IMR-90 (cell line): ENCODE results near the gene NPDC1. TPM values are rescaled to one million over a fixed set of nuclear protein-coding genes. Genes with fewer than 3 reads are reported as not detected.

ENCODE experiments used
- ATAC-seq: fragments of 200-7000 bp; cut with Tn5 transposase; 2 replicates; pipeline ENCODE4 v1.9.1; 2020; ENCODE audit warnings: low read depth, mild to moderate bottlenecking, moderate library complexity
- BruUV-seq: library from RNA; stranded (reverse); fragments of 400-500 nt; replicated peaks from 2 replicates; lab custom pipeline; 2021; lab: Mats Ljungman, UMichigan
- CTCF ChIA-PET: fragments of 300-600 bp; formaldehyde crosslinking; extraction: SDS; loops from one replicate; lab custom pipeline; 2021; ENCODE audit warnings: antibody characterized with exemption; lab: Yijun Ruan, JAX
- POLR2A ChIA-PET: fragments of 300-600 bp; sonication (Branson Sonifier 250); formaldehyde crosslinking; loops from one replicate; lab custom pipeline; 2022; ENCODE audit warnings: antibody characterized with exemption; ENCODE audit not compliant: unreplicated experiment; lab: Charles Lee
- DNase-seq: peaks from one replicate; pipeline ENCODE4 v3.0.0; 2013
- H2AFZ ChIP-seq: replicated peaks from 2 replicates; pipeline ENCODE3; 2013; ENCODE audit warnings: low read length, mild to moderate bottlenecking; ENCODE audit not compliant: poor library complexity
- H2AK5ac ChIP-seq: 2 replicates; pipeline ENCODE4 v1.6.1; 2013; ENCODE audit warnings: low read depth, low read length, inconsistent platforms
- H2AK9ac ChIP-seq: replicated peaks from 2 replicates; pipeline ENCODE3; 2013; ENCODE audit warnings: mild to moderate bottlenecking, low read depth, low read length, moderate library complexity; ENCODE audit not compliant: poor library complexity
- H2BK120ac ChIP-seq: 2 replicates; pipeline ENCODE4 v1.6.1; 2013; ENCODE audit warnings: low read depth, low read length, inconsistent platforms
- H2BK15ac ChIP-seq: 3 replicates; pipeline ENCODE4 v1.6.1; 2013; ENCODE audit warnings: low read depth, low read length, inconsistent platforms
- H2BK20ac ChIP-seq: 2 replicates; pipeline ENCODE4 v1.6.1; 2013; ENCODE audit warnings: low read depth, mild to moderate bottlenecking, inconsistent platforms, low read length, moderate library complexity
- H2BK5ac ChIP-seq: 2 replicates; pipeline ENCODE4 v1.6.1; 2013; ENCODE audit warnings: mild to moderate bottlenecking, low read depth, low read length, inconsistent platforms; ENCODE audit not compliant: poor library complexity, severe bottlenecking
- H3K14ac ChIP-seq: replicated peaks from 2 replicates; pipeline ENCODE4 v1.6.1; 2013; ENCODE audit warnings: low read depth, low read length, inconsistent platforms
- H3K18ac ChIP-seq: 2 replicates; pipeline ENCODE4 v1.6.1; 2013; ENCODE audit warnings: low read depth, low read length, control low read depth
- H3K23ac ChIP-seq: 2 replicates; pipeline ENCODE4 v1.6.1; 2013; ENCODE audit warnings: low read depth, low read length, inconsistent platforms
- H3K27ac ChIP-seq: 2 replicates; pipeline ENCODE4 v1.5.1; 2013; ENCODE audit warnings: mild to moderate bottlenecking, control low read depth, low read length; ENCODE audit not compliant: insufficient read depth
- H3K27me3 ChIP-seq: 2 replicates; pipeline ENCODE4 v1.6.1; 2013; ENCODE audit warnings: low read length; ENCODE audit not compliant: control insufficient read depth, insufficient read depth
- H3K36me3 ChIP-seq: 2 replicates; pipeline ENCODE4 v1.6.1; 2013; ENCODE audit warnings: low read length, mixed read lengths; ENCODE audit not compliant: control insufficient read depth, insufficient read depth
- H3K4ac ChIP-seq: 2 replicates; pipeline ENCODE4 v1.6.1; 2013; ENCODE audit warnings: low read depth, low read length, inconsistent platforms
- H3K4me1 ChIP-seq: 2 replicates; pipeline ENCODE4 v1.6.1; 2013; ENCODE audit warnings: low read length, mixed read lengths; ENCODE audit not compliant: control insufficient read depth, insufficient read depth
- H3K4me2 ChIP-seq: 2 replicates; pipeline ENCODE4 v1.6.1; 2013; ENCODE audit warnings: low read depth, mild to moderate bottlenecking, control low read depth, low read length, moderate library complexity
- H3K4me3 ChIP-seq: 2 replicates; pipeline ENCODE4 v1.5.1; 2013; ENCODE audit warnings: low read depth, mild to moderate bottlenecking, control low read depth, low read length, moderate library complexity; ENCODE audit not compliant: insufficient read depth
- H3K56ac ChIP-seq: 2 replicates; pipeline ENCODE4 v1.6.1; 2013; ENCODE audit warnings: low read length, inconsistent platforms; ENCODE audit not compliant: insufficient read depth; ENCODE audit errors: extremely low read depth
- H3K79me1 ChIP-seq, 2 experiments: 2 replicates each; pipeline ENCODE4 v1.6.1; 2013; ENCODE audit warnings: low read length in 2 of 2, inconsistent platforms in 1 of 2, low read depth in 1 of 2
- H3K9ac ChIP-seq: 2 replicates; pipeline ENCODE4 v1.6.1; 2013; ENCODE audit warnings: low read depth, low read length, control low read depth
- H3K9me1 ChIP-seq: 2 replicates; pipeline ENCODE4 v1.6.1; 2013; ENCODE audit warnings: low read length, inconsistent platforms; ENCODE audit not compliant: insufficient read depth
- H3K9me3 ChIP-seq: 2 replicates; pipeline ENCODE4 v1.6.1; 2013; ENCODE audit warnings: low read length; ENCODE audit not compliant: control insufficient read depth, insufficient read depth
- H4K20me1 ChIP-seq: 2 replicates; pipeline ENCODE4 v1.6.1; 2013; ENCODE audit warnings: low read length, inconsistent platforms; ENCODE audit not compliant: insufficient read depth
- H4K5ac ChIP-seq: 2 replicates; pipeline ENCODE4 v1.6.1; 2013; ENCODE audit warnings: mild to moderate bottlenecking, low read depth, low read length, control low read depth
- H4K8ac ChIP-seq, 2 experiments: 2 replicates each; pipeline ENCODE4 v1.6.1; 2013; ENCODE audit warnings: low read depth in 2 of 2, low read length in 2 of 2, control low read depth in 1 of 2, inconsistent platforms in 1 of 2
- H4K91ac ChIP-seq: 2 replicates; pipeline ENCODE4 v1.6.1; 2013; ENCODE audit warnings: low read depth, low read length, inconsistent platforms; ENCODE audit not compliant: insufficient read depth
- BHLHE40 ChIP-seq: fragments of 150-350 bp; IDR thresholded peaks from 2 replicates; pipeline ENCODE4 v1.6.1; 2016; ENCODE audit warnings: mild to moderate bottlenecking, low read depth, low read length
- CHD1 ChIP-seq: IDR thresholded peaks from 2 replicates; pipeline ENCODE4 v1.6.1; 2012; ENCODE audit warnings: low read depth, low read length, improper control_type of control experiment
- FOS ChIP-seq: fragments of 150-350 bp; IDR thresholded peaks from 2 replicates; pipeline ENCODE4 v1.6.1; 2016; ENCODE audit warnings: low read depth, low read length
- MAFK ChIP-seq: IDR thresholded peaks from 2 replicates; pipeline ENCODE4 v1.6.1; 2012; ENCODE audit warnings: low read depth, low read length, improper control_type of control experiment
- MAZ ChIP-seq: IDR thresholded peaks from 2 replicates; pipeline ENCODE4 v1.6.1; 2012; ENCODE audit warnings: low read depth, mild to moderate bottlenecking, low read length, improper control_type of control experiment, moderate library complexity, borderline replicate concordance
- MXI1 ChIP-seq: IDR thresholded peaks from 2 replicates; pipeline ENCODE4 v1.6.1; 2012; ENCODE audit warnings: low read depth, mild to moderate bottlenecking, low read length, moderate library complexity, borderline replicate concordance
- NFE2L2 ChIP-seq: fragments of 150-350 bp; IDR thresholded peaks from 2 replicates; pipeline ENCODE4 v1.6.1; 2016; ENCODE audit warnings: low read depth, mild to moderate bottlenecking, low read length
- POLR2A ChIP-seq: IDR thresholded peaks from 2 replicates; pipeline ENCODE4 v1.6.1; 2012; ENCODE audit warnings: mild to moderate bottlenecking, low read depth, low read length
- RAD21 ChIP-seq: IDR thresholded peaks from 2 replicates; pipeline ENCODE4 v1.6.1; 2012; ENCODE audit warnings: low read length, improper control_type of control experiment
- RCOR1 ChIP-seq: IDR thresholded peaks from 2 replicates; pipeline ENCODE4 v1.6.1; 2012; ENCODE audit warnings: mild to moderate bottlenecking, low read length, improper control_type of control experiment; ENCODE audit not compliant: insufficient replicate concordance
- RFX5 ChIP-seq: IDR thresholded peaks from 2 replicates; pipeline ENCODE4 v1.8.0; 2012; ENCODE audit warnings: low read depth, mild to moderate bottlenecking, low read length, moderate library complexity
- SMC3 ChIP-seq: fragments of 150-350 bp; IDR thresholded peaks from 2 replicates; pipeline ENCODE4 v1.6.1; 2016; ENCODE audit warnings: low read depth, mild to moderate bottlenecking, antibody characterized with exemption, low read length, moderate library complexity
- WGBS, 2 experiments: methylation state at CpG; one replicate each; pipeline versions ENCODE4 v1.1.5 to v1.1.7; 2013; ENCODE audit warnings: missing lambda C conversion rate in 2 of 2; ENCODE audit not compliant: insufficient read length in 1 of 2; ENCODE audit errors: extremely low coverage in 2 of 2; 5-methylcytosine and 5-hydroxymethylcytosine counted together
- dilution Hi-C: fragments of 300-500 bp; cut with HindIII; formaldehyde crosslinking; loops from one replicate; pipeline ENCODE4 v1.14.3; 2018; ENCODE audit warnings: low sequenced_read_pairs; ENCODE audit not compliant: unreplicated experiment
- in situ Hi-C: fragments of 300-500 bp; cut with MboI; formaldehyde crosslinking; loops from 3 replicates; pipeline ENCODE4 v1.14.3; 2019; ENCODE audit warnings: low sequenced_read_pairs, inconsistent platforms, mixed read lengths
- intact Hi-C: fragments of 100-400 bp; cut with micrococcal nuclease; formaldehyde crosslinking; loops from 2 replicates; pipeline ENCODE4 v1.10.0; 2022
- polyA plus RNA-seq, 3 experiments: library from polyadenylated mRNA; depleted of rRNA; stranded (reverse); fragments of >200 nt; gene quantifications; 2 replicates each; pipeline ENCODE4 v1.2.3, GENCODE V29; 2012; ENCODE audit warnings: low replicate concordance in 1 of 3
- total RNA-seq: library from RNA; depleted of rRNA; stranded (reverse); fragments of >200 nt; gene quantifications from 2 replicates; pipeline ENCODE4 v1.2.3, GENCODE V29; 2012
- TF ChIP-seq, protein P1 (sequence below): conservative IDR thresholded peaks from 2 replicates; pipeline ENCODE4 v1.5.1; 2012; ENCODE audit warnings: mild to moderate bottlenecking, low read depth, low read length, improper control_type of control experiment
- TF ChIP-seq, protein P2 (sequence below): fragments of 150-350 bp; IDR thresholded peaks from 2 replicates; pipeline ENCODE4 v1.6.1; 2017; ENCODE audit warnings: mild to moderate bottlenecking, antibody characterized with exemption, low read length, low read depth
- TF ChIP-seq, protein P3 (sequence below): fragments of 150-350 bp; IDR thresholded peaks from 2 replicates; pipeline ENCODE4 v1.6.1; 2016; ENCODE audit warnings: low read depth, mild to moderate bottlenecking, low read length, moderate library complexity, borderline replicate concordance

The NPDC1 gene
- total and polyA plus RNA-seq, 2 of the 4 experiments (the other 2 are of a cell fraction), result 2.7 to 58.1 TPM

DNA sequence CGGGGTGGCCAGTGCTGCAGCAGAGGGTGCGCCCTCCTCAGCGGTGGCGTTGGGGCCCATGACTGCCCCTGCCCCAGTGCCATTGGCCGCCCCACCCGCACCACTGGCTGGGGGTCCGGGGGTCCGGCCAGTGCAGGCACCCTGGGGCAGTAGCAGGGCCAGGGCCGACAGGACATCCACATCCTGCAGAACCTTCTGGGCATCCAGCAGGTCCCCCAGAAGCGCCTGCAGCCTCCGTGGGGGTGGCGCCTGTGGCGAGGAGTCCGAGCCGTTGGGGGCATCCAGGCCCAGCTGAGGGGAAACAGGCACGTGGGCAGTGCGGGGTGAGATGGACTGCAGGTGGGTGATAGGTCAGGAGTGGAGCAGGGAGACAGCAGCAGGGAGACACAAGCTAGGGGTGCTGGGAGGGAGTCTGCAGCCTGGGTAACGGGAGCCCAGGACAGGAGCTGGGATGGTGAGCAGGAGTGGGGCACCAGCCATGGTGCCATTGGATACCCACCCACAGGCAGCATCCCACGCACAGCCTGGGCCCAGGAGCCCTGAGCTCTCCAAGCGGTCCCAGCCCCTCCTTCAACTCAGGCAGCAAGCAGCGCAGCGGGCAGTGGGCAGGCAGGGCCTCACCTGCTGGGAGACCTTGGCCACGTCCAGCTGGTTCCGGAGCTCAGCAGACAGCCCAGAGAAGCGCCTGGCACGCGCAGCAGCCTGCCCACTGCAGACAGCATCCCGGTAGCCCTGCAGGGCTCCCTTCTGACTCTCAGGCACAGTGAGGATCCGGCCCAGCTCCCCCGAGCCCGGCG, 25.0 kb downstream of the NPDC1 start:
- dilution Hi-C loops, result no loop called here
- Histone ChIP-seq H3K4me3 (no peak overlapping the region), H2AK9ac (no peak overlapping the region), H4K91ac (no peak overlapping the region), H3K9me1 (peaks cover 2% of the 10 kb centered on the region; the same call in 1 of the 2 replicates), H3K9ac (no peak overlapping the region), H3K18ac (no peak overlapping the region), H3K14ac (no peak overlapping the region), H3K56ac (no peak overlapping the region), H2BK120ac (no peak overlapping the region), H2AK5ac (no peak overlapping the region), H3K23ac (no peak overlapping the region), H2AFZ (peak overlapping the region; percentile 5), H3K4me2 (no peak overlapping the region), H3K36me3 (peaks cover 18% of the 10 kb centered on the region; the same call in 1 of the 2 replicates), H3K27ac (no peak overlapping the region), H2BK20ac (no peak overlapping the region), H4K8ac (no peak overlapping the region), H3K4me1 (no peaks in the 10 kb centered on the region), H4K5ac (no peak overlapping the region), H3K79me1 (no peaks in the 10 kb centered on the region; a peak in 1 of 4 replicates), H4K20me1 (no peaks in the 10 kb centered on the region; the same call in 1 of the 2 replicates), H2BK15ac (no peak overlapping the region), H3K27me3 (no peaks in the 10 kb centered on the region), H3K4ac (no peak overlapping the region), H3K9me3 (no peaks in the 10 kb centered on the region), H2BK5ac (no peak overlapping the region)
- no peak for DNase-seq
- TF ChIP-seq, protein P1, sequence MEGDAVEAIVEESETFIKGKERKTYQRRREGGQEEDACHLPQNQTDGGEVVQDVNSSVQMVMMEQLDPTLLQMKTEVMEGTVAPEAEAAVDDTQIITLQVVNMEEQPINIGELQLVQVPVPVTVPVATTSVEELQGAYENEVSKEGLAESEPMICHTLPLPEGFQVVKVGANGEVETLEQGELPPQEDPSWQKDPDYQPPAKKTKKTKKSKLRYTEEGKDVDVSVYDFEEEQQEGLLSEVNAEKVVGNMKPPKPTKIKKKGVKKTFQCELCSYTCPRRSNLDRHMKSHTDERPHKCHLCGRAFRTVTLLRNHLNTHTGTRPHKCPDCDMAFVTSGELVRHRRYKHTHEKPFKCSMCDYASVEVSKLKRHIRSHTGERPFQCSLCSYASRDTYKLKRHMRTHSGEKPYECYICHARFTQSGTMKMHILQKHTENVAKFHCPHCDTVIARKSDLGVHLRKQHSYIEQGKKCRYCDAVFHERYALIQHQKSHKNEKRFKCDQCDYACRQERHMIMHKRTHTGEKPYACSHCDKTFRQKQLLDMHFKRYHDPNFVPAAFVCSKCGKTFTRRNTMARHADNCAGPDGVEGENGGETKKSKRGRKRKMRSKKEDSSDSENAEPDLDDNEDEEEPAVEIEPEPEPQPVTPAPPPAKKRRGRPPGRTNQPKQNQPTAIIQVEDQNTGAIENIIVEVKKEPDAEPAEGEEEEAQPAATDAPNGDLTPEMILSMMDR, result no peak
- TF ChIP-seq MAZ (no peak), RFX5 (no peak), RAD21 (no peak), MAFK (no peak), FOS (no peak), SMC3 (no peak), POLR2A (no peak), BHLHE40 (no peak), MXI1 (no peak), RCOR1 (no peak), NFE2L2 (no peak), CHD1 (no peak)
- TF ChIP-seq, protein P2, sequence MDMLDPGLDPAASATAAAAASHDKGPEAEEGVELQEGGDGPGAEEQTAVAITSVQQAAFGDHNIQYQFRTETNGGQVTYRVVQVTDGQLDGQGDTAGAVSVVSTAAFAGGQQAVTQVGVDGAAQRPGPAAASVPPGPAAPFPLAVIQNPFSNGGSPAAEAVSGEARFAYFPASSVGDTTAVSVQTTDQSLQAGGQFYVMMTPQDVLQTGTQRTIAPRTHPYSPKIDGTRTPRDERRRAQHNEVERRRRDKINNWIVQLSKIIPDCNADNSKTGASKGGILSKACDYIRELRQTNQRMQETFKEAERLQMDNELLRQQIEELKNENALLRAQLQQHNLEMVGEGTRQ, result no peak
- TF ChIP-seq, protein P3, sequence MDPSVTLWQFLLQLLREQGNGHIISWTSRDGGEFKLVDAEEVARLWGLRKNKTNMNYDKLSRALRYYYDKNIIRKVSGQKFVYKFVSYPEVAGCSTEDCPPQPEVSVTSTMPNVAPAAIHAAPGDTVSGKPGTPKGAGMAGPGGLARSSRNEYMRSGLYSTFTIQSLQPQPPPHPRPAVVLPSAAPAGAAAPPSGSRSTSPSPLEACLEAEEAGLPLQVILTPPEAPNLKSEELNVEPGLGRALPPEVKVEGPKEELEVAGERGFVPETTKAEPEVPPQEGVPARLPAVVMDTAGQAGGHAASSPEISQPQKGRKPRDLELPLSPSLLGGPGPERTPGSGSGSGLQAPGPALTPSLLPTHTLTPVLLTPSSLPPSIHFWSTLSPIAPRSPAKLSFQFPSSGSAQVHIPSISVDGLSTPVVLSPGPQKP, result no peak
- ATAC-seq, result no peak
- POLR2A ChIA-PET, result no interaction called here
- WGBS, 2 experiments, result 94% methylated on average over 20 of the region's 32 CpGs; no CpG with 5 or more reads in 1 of the 2 experiments
- in situ Hi-C loops, result no loop called here
- CTCF ChIA-PET, result no interaction called here
- BruUV-seq, result no TSS peak
- intact Hi-C loops, result no loop called here
